ENCODE measurements around the gene SLC17A2. TPM values are rescaled to one million over a fixed set of nuclear protein-coding genes. Genes with fewer than 3 reads are reported as not detected.
A peak's percentile ranks its signal among the peaks of the same experiment; 100 is the strongest.

The SLC17A2 gene
- polyA plus RNA-seq, 10 donors: not detected

GRCh38 chr6:25886066-25886465 lies 44.4 kb downstream of the SLC17A2 start:
- DNase-seq: no peak

GRCh38 chr6:25883991-25884390 lies 46.5 kb downstream of the SLC17A2 start:
- DNase-seq: no peak

- DNase-seq: no peak
These were observed 47.0 kb downstream of the SLC17A2 start for GRCh38 chr6:25883536-25883935.

- DNase-seq: peak in 2 of 3 donors; percentile 1 to 7
These were observed 48.4 kb downstream of the SLC17A2 start for GRCh38 chr6:25882051-25882496.

- no peak for DNase-seq
These were observed 49.9 kb downstream of the SLC17A2 start for GRCh38 chr6:25880601-25881000.

- DNase-seq: no peak
These were observed 51.7 kb downstream of the SLC17A2 start for GRCh38 chr6:25878721-25879322.

- no peak for DNase-seq
These were observed 54.4 kb downstream of the SLC17A2 start for GRCh38 chr6:25875926-25876602.

GRCh38 chr6:25875563-25875905 lies 55.0 kb downstream of the SLC17A2 start:
- DNase-seq: no peak

GRCh38 chr6:25874822-25875562 lies 55.5 kb downstream of the SLC17A2 start:
- DNase-seq: no peak

GRCh38 chr6:25874118-25874517 lies 56.4 kb downstream of the SLC17A2 start, which contains the start of gene SLC17A3:
Gene SLC17A3 (minus strand): TSS chr6:25874243. CDS start chr6:25868387, 5,856 bp downstream.
- DNase-seq: no peak

GRCh38 chr6:25872814-25873213 lies 57.7 kb downstream of the SLC17A2 start:
- DNase-seq: no peak

GRCh38 chr6:25869840-25870239 lies 60.7 kb downstream of the SLC17A2 start:
- DNase-seq: no peak

- no peak for DNase-seq
These were observed 61.9 kb downstream of the SLC17A2 start for GRCh38 chr6:25868436-25869183.

GRCh38 chr6:25866011-25866410 lies 64.5 kb downstream of the SLC17A2 start:
- DNase-seq: no peak

- DNase-seq: no peak
These were observed 67.1 kb downstream of the SLC17A2 start for GRCh38 chr6:25863360-25863759.

Other genes starting within 250 kb of the SLC17A2 start
- not detected for gene SLC17A4, start 175.9 kb downstream of the SLC17A2 start, polyA plus RNA-seq (ENCODE audit: insufficient read length in 10 of 10)
- gene SLC17A1, start 98.6 kb downstream of the SLC17A2 start, polyA plus RNA-seq (ENCODE audit: insufficient read length in 10 of 10): not detected
- gene SLC17A3, start 56.4 kb downstream of the SLC17A2 start, polyA plus RNA-seq (ENCODE audit: insufficient read length in 10 of 10): not detected
- 1 to 10 TPM; 3.1 to 9.2 (median 5.8) TPM for gene TRIM38, start 32.1 kb upstream of the SLC17A2 start, polyA plus RNA-seq (ENCODE audit: insufficient read length in 10 of 10)
- gene HFE, start 156.7 kb upstream of the SLC17A2 start, polyA plus RNA-seq (ENCODE audit: insufficient read length in 10 of 10): 1 to 10 TPM; 3.4 to 7.1 (median 4.8) TPM